Measurements from ENCODE around the gene ERI3.

DNA sequence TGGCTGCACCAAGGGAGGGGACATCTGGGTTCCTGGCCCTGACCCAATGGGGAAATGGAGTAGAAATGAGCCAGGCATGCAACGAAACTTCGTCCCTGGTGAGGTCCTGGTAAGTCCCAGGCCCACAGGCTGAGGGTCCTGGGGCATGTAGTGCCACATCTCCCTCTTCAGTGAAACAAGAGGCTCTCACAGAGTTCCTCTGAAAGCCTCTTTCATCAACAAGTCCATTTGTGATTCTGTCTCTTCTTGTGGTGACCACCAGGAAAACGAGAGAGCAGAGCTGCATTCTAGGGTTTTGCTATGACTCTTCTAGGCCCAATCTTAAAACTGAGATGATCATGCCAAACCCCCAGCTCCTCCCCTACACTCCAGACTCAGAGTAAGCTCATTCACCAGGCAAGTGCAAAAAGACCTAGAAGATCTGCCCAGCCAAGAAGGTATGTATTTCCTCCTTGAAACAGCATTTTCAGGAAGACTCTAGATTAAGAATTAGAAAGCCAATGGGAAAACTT lies 25.7 kb upstream of the ERI3 start:
- no peak for TF ChIP-seq POLR2A (IDR thresholded peaks at IDR 0.05; ENCODE audit: low read depth, low read length)
- no peak for TF ChIP-seq TAF1 (IDR thresholded peaks at IDR 0.05; ENCODE audit: low read depth, low read length)
- TF ChIP-seq POLR2AphosphoS5 (IDR thresholded peaks at IDR 0.05; ENCODE audit: low read depth, low read length) = no peak
- no peak for TF ChIP-seq POU2F2 (IDR thresholded peaks at IDR 0.05; ENCODE audit: low read depth, low read length)
